HG03175 (cell line): ENCODE data around the gene ACOXL.

ENCODE experiments used
- ATAC-seq: cut with Tn5 transposase; IDR thresholded peaks from one replicate; pipeline ENCODE4 v1.9.1; 2021; ENCODE audit warnings: mild to moderate bottlenecking, moderate library complexity; ENCODE audit not compliant: unreplicated experiment

Gene ACOXL

GRCh38 chr2:110872521-110872920 lies 140.1 kb downstream of the ACOXL start:
- no peak for ATAC-seq

GRCh38 chr2:110873056-110873502 lies 140.7 kb downstream of the ACOXL start:
- ATAC-seq, result no peak

- ATAC-seq, result no peak
Observed at GRCh38 chr2:110873597-110874452, 141.5 kb downstream of the ACOXL start.

GRCh38 chr2:110874453-110875383 lies 142.3 kb downstream of the ACOXL start:
- ATAC-seq, result no peak

GRCh38 chr2:110875384-110875725 lies 143.0 kb downstream of the ACOXL start:
- no peak for ATAC-seq

GRCh38 chr2:110876167-110876999 lies 144.0 kb downstream of the ACOXL start:
- no peak for ATAC-seq

- ATAC-seq, result no peak
Observed at GRCh38 chr2:110877031-110877827, 144.9 kb downstream of the ACOXL start.

GRCh38 chr2:110878150-110878549 lies 145.8 kb downstream of the ACOXL start:
- no peak for ATAC-seq

GRCh38 chr2:110881908-110882307 lies 149.5 kb downstream of the ACOXL start:
- no peak for ATAC-seq

GRCh38 chr2:110883406-110883805 lies 151.0 kb downstream of the ACOXL start:
- no peak for ATAC-seq

- ATAC-seq, result no peak
Observed at GRCh38 chr2:110885256-110885655, 152.9 kb downstream of the ACOXL start.

- no peak for ATAC-seq
Observed at GRCh38 chr2:110886826-110887573, 154.6 kb downstream of the ACOXL start.

GRCh38 chr2:110888411-110888810 lies 156.0 kb downstream of the ACOXL start:
- no peak for ATAC-seq

- no peak for ATAC-seq
Observed at GRCh38 chr2:110891626-110892025, 159.3 kb downstream of the ACOXL start.

GRCh38 chr2:110896226-110896625 lies 163.9 kb downstream of the ACOXL start:
- ATAC-seq, result no peak

GRCh38 chr2:110897966-110898365 lies 165.6 kb downstream of the ACOXL start:
- no peak for ATAC-seq

- ATAC-seq, result no peak
Observed at GRCh38 chr2:110900191-110900590, 167.8 kb downstream of the ACOXL start.

- ATAC-seq, result no peak
Observed at GRCh38 chr2:110903548-110903947, 171.2 kb downstream of the ACOXL start.

GRCh38 chr2:110904116-110904778 lies 171.9 kb downstream of the ACOXL start:
- no peak for ATAC-seq
